Measurements from ENCODE around the gene HMGXB3.

GRCh38 chr5:150046031-150046430 lies 45.5 kb downstream of the HMGXB3 start:
- TF ChIP-seq EZH2 (IDR thresholded peaks at IDR 0.05; ENCODE audit: low read length, missing control alignments) = no peak
- no peak for TF ChIP-seq CTCF (conservative IDR thresholded peaks at IDR 0.05 in 1 of 2, IDR thresholded peaks at IDR 0.05 in 1 of 2; ENCODE audit: low read depth in 1 of 2, low read length in 2 of 2)
